ENCODE measurements around the gene LIMCH1. TPM values are rescaled to one million over a fixed set of nuclear protein-coding genes. Genes with fewer than 3 reads are reported as not detected.
A peak's percentile ranks its signal among the peaks of the same experiment; 100 is the strongest.

The LIMCH1 gene
- total RNA-seq, 6 experiments from 2014 or later, result 14.4 to 236 (median 205) TPM

DNA sequence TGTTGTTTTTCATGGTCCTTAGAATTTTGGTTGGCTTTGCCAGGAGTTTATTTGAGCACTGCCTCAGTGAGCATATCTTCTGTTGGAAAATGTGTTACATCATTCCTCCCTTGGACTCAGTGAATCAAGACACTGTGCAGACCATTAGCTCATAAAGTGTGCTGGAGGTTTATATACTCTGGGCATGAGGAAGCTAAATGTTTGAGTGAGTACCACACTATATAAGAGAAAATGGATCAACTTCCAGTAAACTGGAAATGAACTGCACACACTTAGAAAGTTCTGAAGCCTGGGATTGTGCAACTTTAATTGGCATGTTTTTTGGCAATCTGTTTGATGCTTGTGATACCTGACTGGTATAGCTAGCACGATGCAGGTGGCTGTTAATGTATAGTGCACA is 75.9 kb downstream of the LIMCH1 start:
- H3K9me3 Mint-ChIP-seq, result no peaks in the 10 kb centered on the region
- peaks cover 20% of the 10 kb centered on the region; the same call in 1 of the 2 replicates for H3K36me3 Mint-ChIP-seq (ENCODE audit: low read depth)
- peaks cover 47% of the 10 kb centered on the region for H3K4me1 Mint-ChIP-seq (ENCODE audit: low read depth)
- peak overlapping the region; percentile 86; the same call in 1 of the 2 replicates for H3K4me3 Mint-ChIP-seq
- no peak for DNase-seq
- H3K27me3 Mint-ChIP-seq (ENCODE audit: insufficient read depth), result peaks cover 11% of the 10 kb centered on the region; the same call in 1 of the 2 replicates
- peak overlapping the region; percentile 67; the same call in 1 of the 2 replicates for H3K27ac Mint-ChIP-seq
- TF ChIP-seq, protein P1, sequence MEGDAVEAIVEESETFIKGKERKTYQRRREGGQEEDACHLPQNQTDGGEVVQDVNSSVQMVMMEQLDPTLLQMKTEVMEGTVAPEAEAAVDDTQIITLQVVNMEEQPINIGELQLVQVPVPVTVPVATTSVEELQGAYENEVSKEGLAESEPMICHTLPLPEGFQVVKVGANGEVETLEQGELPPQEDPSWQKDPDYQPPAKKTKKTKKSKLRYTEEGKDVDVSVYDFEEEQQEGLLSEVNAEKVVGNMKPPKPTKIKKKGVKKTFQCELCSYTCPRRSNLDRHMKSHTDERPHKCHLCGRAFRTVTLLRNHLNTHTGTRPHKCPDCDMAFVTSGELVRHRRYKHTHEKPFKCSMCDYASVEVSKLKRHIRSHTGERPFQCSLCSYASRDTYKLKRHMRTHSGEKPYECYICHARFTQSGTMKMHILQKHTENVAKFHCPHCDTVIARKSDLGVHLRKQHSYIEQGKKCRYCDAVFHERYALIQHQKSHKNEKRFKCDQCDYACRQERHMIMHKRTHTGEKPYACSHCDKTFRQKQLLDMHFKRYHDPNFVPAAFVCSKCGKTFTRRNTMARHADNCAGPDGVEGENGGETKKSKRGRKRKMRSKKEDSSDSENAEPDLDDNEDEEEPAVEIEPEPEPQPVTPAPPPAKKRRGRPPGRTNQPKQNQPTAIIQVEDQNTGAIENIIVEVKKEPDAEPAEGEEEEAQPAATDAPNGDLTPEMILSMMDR (IDR thresholded peaks at IDR 0.05), result no peak

DNA sequence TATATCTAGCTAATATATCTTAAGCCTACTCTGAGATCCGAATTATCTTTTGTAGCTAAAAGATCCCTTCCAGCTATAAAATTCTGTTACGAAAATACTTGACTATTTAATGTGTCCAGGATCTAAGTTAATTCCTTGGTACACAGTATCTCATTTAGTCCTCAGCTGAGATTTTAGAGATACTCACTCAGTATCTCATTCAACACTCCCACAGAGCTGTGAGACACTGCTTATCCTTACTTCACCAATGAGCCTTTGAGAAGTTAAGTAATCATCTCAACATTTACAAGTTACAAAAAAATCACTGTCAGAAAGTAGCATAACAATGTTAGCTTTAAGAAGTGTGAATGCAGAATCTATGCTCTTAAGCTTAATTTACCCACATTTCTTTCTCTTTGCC is 76.6 kb downstream of the LIMCH1 start:
- Mint-ChIP-seq H3K27ac (no peak overlapping the region), H3K4me3 (peak overlapping the region; percentile 86; the same call in 1 of the 2 replicates), H3K36me3 (ENCODE audit: low read depth) (peaks cover 26% of the 10 kb centered on the region; the same call in 1 of the 2 replicates), H3K9me3 (no peaks in the 10 kb centered on the region), H3K27me3 (ENCODE audit: insufficient read depth) (peaks cover 11% of the 10 kb centered on the region; the same call in 1 of the 2 replicates), H3K4me1 (ENCODE audit: low read depth) (peaks cover 46% of the 10 kb centered on the region)
- TF ChIP-seq, protein P1 (IDR thresholded peaks at IDR 0.05), result no peak
- DNase-seq, result no peak

DNA sequence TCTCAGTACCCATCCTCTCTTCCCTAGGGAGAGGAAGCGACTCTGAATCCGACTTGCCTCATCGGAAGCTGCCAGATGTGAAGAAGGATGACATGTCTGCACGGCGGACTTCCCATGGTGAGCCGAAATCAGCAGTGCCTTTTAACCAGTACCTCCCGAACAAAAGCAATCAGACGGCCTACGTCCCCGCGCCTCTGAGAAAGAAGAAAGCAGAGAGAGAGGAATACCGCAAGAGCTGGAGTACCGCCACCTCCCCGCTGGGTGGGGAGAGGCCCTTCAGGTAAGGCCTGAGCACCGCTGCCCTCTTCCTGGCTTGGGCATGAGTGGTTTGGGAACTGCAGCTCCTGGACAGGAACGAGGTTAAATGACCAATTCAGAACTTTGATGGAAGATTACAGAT is 81.2 kb downstream of the LIMCH1 start:
- Mint-ChIP-seq H3K9me3 (no peaks in the 10 kb centered on the region), H3K27me3 (ENCODE audit: insufficient read depth) (peaks cover 13% of the 10 kb centered on the region), H3K4me3 (no peak overlapping the region), H3K4me1 (ENCODE audit: low read depth) (peaks cover 46% of the 10 kb centered on the region; the same call in 1 of the 2 replicates), H3K36me3 (ENCODE audit: low read depth) (peaks cover 23% of the 10 kb centered on the region; the same call in 1 of the 2 replicates), H3K27ac (no peak overlapping the region; the same call in 1 of the 2 replicates)
- TF ChIP-seq, protein P1 (IDR thresholded peaks at IDR 0.05), result no peak
- DNase-seq, result no peak

DNA sequence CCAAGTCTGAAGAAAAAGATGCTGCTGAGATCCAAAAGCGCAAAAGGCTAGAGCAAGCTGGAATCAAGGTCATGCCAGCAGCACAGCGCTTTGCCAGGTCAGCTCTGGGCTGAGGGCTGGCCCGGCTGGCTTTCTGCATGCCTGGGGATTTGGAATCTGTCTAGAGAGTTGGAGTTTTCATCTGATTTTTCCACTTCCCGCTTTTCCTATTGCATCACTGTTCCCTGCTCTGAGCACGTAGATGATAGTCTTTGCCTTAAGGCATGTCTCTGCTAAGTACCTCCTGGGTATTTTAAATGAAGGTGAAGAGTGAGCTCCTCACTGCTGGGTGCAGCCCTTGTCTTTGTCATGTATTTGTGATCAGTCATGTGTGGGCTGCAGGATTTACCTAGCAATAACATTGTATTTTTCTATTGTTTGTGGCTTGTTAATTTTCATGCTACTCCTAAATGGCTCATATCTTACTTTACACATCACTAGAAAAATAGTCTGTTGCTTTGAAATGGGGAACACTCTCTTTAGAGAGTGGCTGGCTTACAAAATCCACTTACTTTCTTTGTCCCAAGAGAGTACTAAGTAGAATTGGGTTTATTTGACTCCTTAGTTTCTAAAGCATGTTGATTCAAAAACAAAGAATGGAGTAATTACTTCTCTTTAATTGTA is 82.8 kb downstream of the LIMCH1 start:
- Mint-ChIP-seq H3K27ac (peak overlapping the region; percentile 41; the same call in 1 of the 2 replicates), H3K9me3 (no peaks in the 10 kb centered on the region), H3K4me1 (ENCODE audit: low read depth) (peaks cover 49% of the 10 kb centered on the region; the same call in 1 of the 2 replicates), H3K27me3 (ENCODE audit: insufficient read depth) (peaks cover 14% of the 10 kb centered on the region), H3K36me3 (ENCODE audit: low read depth) (peaks cover 19% of the 10 kb centered on the region; the same call in 1 of the 2 replicates), H3K4me3 (no peak overlapping the region; the same call in 1 of the 2 replicates)
- no peak for DNase-seq
- TF ChIP-seq, protein P1 (IDR thresholded peaks at IDR 0.05), result no peak

DNA sequence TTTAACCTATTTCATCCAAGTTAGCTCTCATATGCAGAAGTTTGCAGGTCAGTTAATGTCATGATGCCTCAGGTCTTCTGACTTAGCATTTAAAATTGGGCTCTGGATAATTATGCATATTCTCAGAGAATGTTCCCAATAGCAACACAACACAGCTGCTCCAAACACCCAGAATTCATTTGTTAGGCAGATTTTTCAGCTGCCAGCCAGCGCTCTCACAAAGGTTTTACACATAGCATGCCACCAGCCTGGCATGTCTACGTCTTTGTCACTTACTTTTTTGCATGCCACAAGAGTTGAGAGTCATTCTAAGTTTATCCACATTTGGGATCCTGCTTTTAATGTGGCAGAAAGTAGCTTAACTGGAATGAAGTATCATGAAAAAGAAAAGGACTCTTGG is 84.8 kb downstream of the LIMCH1 start:
- DNase-seq, result no peak
- Mint-ChIP-seq H3K36me3 (ENCODE audit: low read depth) (peaks cover 27% of the 10 kb centered on the region; the same call in 1 of the 2 replicates), H3K4me1 (ENCODE audit: low read depth) (peaks cover 69% of the 10 kb centered on the region; the same call in 1 of the 2 replicates), H3K27me3 (ENCODE audit: insufficient read depth) (peaks cover 12% of the 10 kb centered on the region), H3K4me3 (no peak overlapping the region), H3K27ac (no peak overlapping the region), H3K9me3 (no peaks in the 10 kb centered on the region)
- TF ChIP-seq, protein P1 (IDR thresholded peaks at IDR 0.05), result no peak
